Measurements from ENCODE around the gene HES5. TPM values are rescaled to one million over a fixed set of nuclear protein-coding genes. Genes with fewer than 3 reads are reported as not detected.

Gene HES5
- polyA plus RNA-seq, 2 donors: 0.71 to 1.5 TPM

- H3K27me3 ChIP-seq (ENCODE audit: control insufficient read depth in 1 of 2, insufficient read depth in 2 of 2, low read length in 2 of 2): no peaks in the 10 kb centered on the region
- peaks cover 0 to 7% of the 10 kb centered on the region in 2 donors for H3K36me3 ChIP-seq (ENCODE audit: control insufficient read depth in 2 of 2, insufficient read depth in 2 of 2, low read length in 1 of 2)
- WGBS, 2 donors: 84 to 86% methylated on average over 26 of the region's 26 CpGs
- H3K9me3 ChIP-seq (ENCODE audit: control insufficient read depth in 2 of 2, insufficient read depth in 1 of 2, low read depth in 1 of 2, low read length in 1 of 2): no peaks in the 10 kb centered on the region
- no peak overlapping the region for H3K4me3 ChIP-seq (ENCODE audit: low read depth in 1 of 2, low read length in 2 of 2)
- no peak overlapping the region for H3K27ac ChIP-seq (ENCODE audit: low read depth in 2 of 2, low read length in 1 of 2)
- peaks cover 0 to 3% of the 10 kb centered on the region in 2 donors for H3K4me1 ChIP-seq (ENCODE audit: control insufficient read depth in 2 of 2, insufficient read depth in 2 of 2, low read length in 1 of 2)
These were observed 33.3 kb downstream of the HES5 start for GRCh38 chr1:2496746-2497145.

DNA sequence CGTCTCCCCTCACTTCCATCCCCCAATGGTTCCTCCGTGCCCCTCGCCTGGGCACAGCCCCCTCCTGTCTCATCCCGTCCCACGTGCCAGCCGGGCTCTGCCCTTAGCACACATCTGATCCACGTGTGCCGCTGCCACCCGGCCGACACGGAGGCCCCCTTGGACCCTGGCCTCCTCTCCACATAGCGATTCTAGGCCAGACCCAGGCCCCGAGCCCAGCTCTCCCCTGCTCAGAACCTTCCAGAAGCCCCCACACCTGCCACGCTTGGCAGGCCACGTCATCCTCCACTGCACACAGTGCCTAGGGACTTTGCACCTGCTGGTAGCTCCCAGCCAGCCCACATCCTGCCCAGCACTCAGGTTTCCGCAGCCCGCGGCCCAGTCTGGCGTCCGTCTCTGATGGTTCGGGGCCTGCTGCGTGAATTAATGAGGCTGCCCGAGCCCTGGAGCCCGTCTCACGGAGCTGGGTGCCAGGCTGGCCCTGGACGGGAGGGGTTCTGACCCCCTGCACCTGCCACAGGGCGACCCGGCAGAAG, 33.9 kb downstream of the HES5 start:
- Histone ChIP-seq H3K4me1 (ENCODE audit: control insufficient read depth in 2 of 2, insufficient read depth in 2 of 2, low read length in 1 of 2) (peaks cover 0 to 3% of the 10 kb centered on the region in 2 donors), H3K27me3 (ENCODE audit: control insufficient read depth in 1 of 2, insufficient read depth in 2 of 2, low read length in 2 of 2) (no peaks in the 10 kb centered on the region)
- 83 to 87% methylated on average over 28 of the region's 28 CpGs for WGBS, 2 donors

DNA sequence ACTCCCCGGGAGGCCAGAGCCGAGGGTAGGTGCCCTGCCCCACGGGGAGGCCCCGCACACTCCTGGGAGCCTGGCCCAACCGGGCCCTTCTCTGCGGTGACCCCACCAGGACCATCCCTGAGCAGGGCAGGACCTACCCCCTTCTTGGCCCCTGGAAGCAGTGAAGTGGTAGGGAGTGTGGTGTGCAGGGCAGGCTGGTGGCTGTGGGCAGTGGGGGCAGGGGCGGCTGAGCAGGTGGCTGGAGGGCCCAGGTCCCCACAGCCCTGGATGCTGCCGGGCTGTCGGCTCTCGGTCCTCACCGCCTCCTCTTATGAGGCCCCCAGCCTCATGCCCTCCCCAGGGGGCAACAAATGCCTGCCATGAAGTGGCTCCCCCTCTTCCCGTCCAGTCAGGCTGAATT, 34.5 kb downstream of the HES5 start:
- H3K27me3 ChIP-seq (ENCODE audit: control insufficient read depth in 1 of 2, insufficient read depth in 2 of 2, low read length in 2 of 2): no peaks in the 10 kb centered on the region
- H3K9me3 ChIP-seq (ENCODE audit: control insufficient read depth in 2 of 2, insufficient read depth in 1 of 2, low read depth in 1 of 2, low read length in 1 of 2): no peaks in the 10 kb centered on the region
- H3K27ac ChIP-seq (ENCODE audit: low read depth in 2 of 2, low read length in 1 of 2): no peak overlapping the region
- H3K4me1 ChIP-seq (ENCODE audit: control insufficient read depth in 2 of 2, insufficient read depth in 2 of 2, low read length in 1 of 2): peaks cover 0 to 3% of the 10 kb centered on the region in 2 donors
- H3K36me3 ChIP-seq (ENCODE audit: control insufficient read depth in 2 of 2, insufficient read depth in 2 of 2, low read length in 1 of 2): peaks cover 0 to 7% of the 10 kb centered on the region in 2 donors
- H3K4me3 ChIP-seq (ENCODE audit: low read depth in 1 of 2, low read length in 2 of 2): no peak overlapping the region
- WGBS, 2 donors: 85 to 90% methylated on average over 10 to 12 of the region's 12 CpGs

More for the DNA sequence above, 33.9 kb downstream of the HES5 start:
- H3K27ac ChIP-seq (ENCODE audit: low read depth in 2 of 2, low read length in 1 of 2): no peak overlapping the region
- H3K9me3 ChIP-seq (ENCODE audit: control insufficient read depth in 2 of 2, insufficient read depth in 1 of 2, low read depth in 1 of 2, low read length in 1 of 2): no peaks in the 10 kb centered on the region
- H3K36me3 ChIP-seq (ENCODE audit: control insufficient read depth in 2 of 2, insufficient read depth in 2 of 2, low read length in 1 of 2): peaks cover 0 to 7% of the 10 kb centered on the region in 2 donors
- H3K4me3 ChIP-seq (ENCODE audit: low read depth in 1 of 2, low read length in 2 of 2): no peak overlapping the region

- WGBS, 2 donors: 79 to 83% methylated on average over 12 of the region's 12 CpGs
- Histone ChIP-seq H3K4me1 (ENCODE audit: control insufficient read depth in 2 of 2, insufficient read depth in 2 of 2, low read length in 1 of 2) (peaks cover 0 to 3% of the 10 kb centered on the region in 2 donors), H3K36me3 (ENCODE audit: control insufficient read depth in 2 of 2, insufficient read depth in 2 of 2, low read length in 1 of 2) (peaks cover 0 to 7% of the 10 kb centered on the region in 2 donors), H3K9me3 (ENCODE audit: control insufficient read depth in 2 of 2, insufficient read depth in 1 of 2, low read depth in 1 of 2, low read length in 1 of 2) (no peaks in the 10 kb centered on the region), H3K27ac (ENCODE audit: low read depth in 2 of 2, low read length in 1 of 2) (no peak overlapping the region), H3K27me3 (ENCODE audit: control insufficient read depth in 1 of 2, insufficient read depth in 2 of 2, low read length in 2 of 2) (no peaks in the 10 kb centered on the region), H3K4me3 (ENCODE audit: low read depth in 1 of 2, low read length in 2 of 2) (no peak overlapping the region)
These were observed 35.0 kb downstream of the HES5 start for GRCh38 chr1:2495026-2495425.

- Histone ChIP-seq H3K9me3 (ENCODE audit: control insufficient read depth in 2 of 2, insufficient read depth in 1 of 2, low read depth in 1 of 2, low read length in 1 of 2) (no peaks in the 10 kb centered on the region), H3K27ac (ENCODE audit: low read depth in 2 of 2, low read length in 1 of 2) (no peak overlapping the region), H3K27me3 (ENCODE audit: control insufficient read depth in 1 of 2, insufficient read depth in 2 of 2, low read length in 2 of 2) (no peaks in the 10 kb centered on the region), H3K4me1 (ENCODE audit: control insufficient read depth in 2 of 2, insufficient read depth in 2 of 2, low read length in 1 of 2) (peaks cover 0 to 3% of the 10 kb centered on the region in 2 donors), H3K36me3 (ENCODE audit: control insufficient read depth in 2 of 2, insufficient read depth in 2 of 2, low read length in 1 of 2) (peaks cover 0 to 9% of the 10 kb centered on the region in 2 donors), H3K4me3 (ENCODE audit: low read depth in 1 of 2, low read length in 2 of 2) (no peak overlapping the region)
- 61 to 66% methylated on average over 19 of the region's 19 CpGs for WGBS, 2 donors
These were observed 35.8 kb downstream of the HES5 start for GRCh38 chr1:2494323-2494693.

DNA sequence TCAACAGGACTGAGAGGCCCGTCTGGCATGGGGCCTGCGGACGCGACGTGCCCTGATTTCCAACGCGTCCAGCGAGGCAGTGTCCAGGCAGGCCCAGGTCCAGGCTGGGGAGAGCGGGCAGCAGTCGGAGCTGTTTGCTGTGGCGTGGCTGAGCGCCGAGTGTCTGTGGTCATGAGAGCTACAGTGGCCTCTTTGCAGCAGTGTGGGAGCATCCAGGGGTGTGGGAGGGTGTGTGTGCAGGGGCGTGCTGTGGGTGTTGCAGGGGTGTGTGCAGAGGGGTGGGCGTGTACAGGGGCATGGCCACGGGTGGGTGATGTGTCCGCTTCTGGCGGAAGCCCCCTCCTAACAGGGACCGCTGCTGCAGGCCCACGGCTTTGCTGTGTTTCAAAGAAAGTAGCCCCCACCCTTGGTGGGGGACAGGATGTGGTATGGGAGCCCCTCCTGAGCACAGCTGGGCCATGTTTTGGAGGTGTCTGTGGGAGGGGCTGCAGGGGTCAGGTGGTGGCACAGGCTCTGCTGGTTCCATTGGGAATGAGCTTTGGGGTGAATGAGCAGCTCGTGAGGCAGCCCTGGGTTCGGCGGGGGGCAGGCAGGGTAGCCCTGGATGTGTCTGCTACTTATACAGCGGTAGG, 36.3 kb downstream of the HES5 start:
- H3K27ac ChIP-seq (ENCODE audit: low read depth in 2 of 2, low read length in 1 of 2): no peak overlapping the region
- peaks cover 0 to 3% of the 10 kb centered on the region in 2 donors for H3K4me1 ChIP-seq (ENCODE audit: control insufficient read depth in 2 of 2, insufficient read depth in 2 of 2, low read length in 1 of 2)
- no peak overlapping the region for H3K4me3 ChIP-seq (ENCODE audit: low read depth in 1 of 2, low read length in 2 of 2)
- H3K9me3 ChIP-seq (ENCODE audit: control insufficient read depth in 2 of 2, insufficient read depth in 1 of 2, low read depth in 1 of 2, low read length in 1 of 2): no peaks in the 10 kb centered on the region
- 65 to 72% methylated on average over 24 of the region's 24 CpGs for WGBS, 2 donors
- H3K27me3 ChIP-seq (ENCODE audit: control insufficient read depth in 1 of 2, insufficient read depth in 2 of 2, low read length in 2 of 2): no peaks in the 10 kb centered on the region
- peaks cover 0 to 9% of the 10 kb centered on the region in 2 donors for H3K36me3 ChIP-seq (ENCODE audit: control insufficient read depth in 2 of 2, insufficient read depth in 2 of 2, low read length in 1 of 2)

- Histone ChIP-seq H3K27ac (ENCODE audit: low read depth in 2 of 2, low read length in 1 of 2) (no peak overlapping the region), H3K4me3 (ENCODE audit: low read depth in 1 of 2, low read length in 2 of 2) (no peak overlapping the region), H3K9me3 (ENCODE audit: control insufficient read depth in 2 of 2, insufficient read depth in 1 of 2, low read depth in 1 of 2, low read length in 1 of 2) (peaks cover 0 to 1% of the 10 kb centered on the region in 2 donors), H3K4me1 (ENCODE audit: control insufficient read depth in 2 of 2, insufficient read depth in 2 of 2, low read length in 1 of 2) (peaks cover 0 to 3% of the 10 kb centered on the region in 2 donors), H3K27me3 (ENCODE audit: control insufficient read depth in 1 of 2, insufficient read depth in 2 of 2, low read length in 2 of 2) (no peaks in the 10 kb centered on the region), H3K36me3 (ENCODE audit: control insufficient read depth in 2 of 2, insufficient read depth in 2 of 2, low read length in 1 of 2) (peaks cover 0 to 11% of the 10 kb centered on the region in 2 donors)
- 59 to 74% methylated on average over 19 of the region's 19 CpGs for WGBS, 2 donors
These were observed 36.8 kb downstream of the HES5 start for GRCh38 chr1:2493218-2493617.

DNA sequence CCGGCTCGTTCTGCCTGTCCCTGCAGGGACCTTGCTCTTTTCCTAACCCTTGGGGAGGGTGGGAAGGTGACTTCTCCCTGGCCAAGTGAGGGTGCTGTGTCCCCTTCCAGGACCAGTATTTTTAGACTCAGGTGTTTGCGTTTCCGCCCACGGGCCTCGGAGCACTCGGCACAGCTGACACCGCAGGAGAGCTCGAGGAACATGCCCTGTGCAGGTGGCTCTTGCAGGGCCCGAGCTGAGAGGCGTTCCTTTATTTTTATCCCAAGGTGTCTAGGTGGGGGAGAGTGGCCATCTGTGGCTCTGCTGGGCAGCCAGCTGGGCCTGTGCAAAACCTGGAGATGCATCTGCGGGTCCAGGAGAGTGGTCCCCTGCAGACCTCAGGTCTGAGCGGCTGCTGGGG, 38.0 kb downstream of the HES5 start:
- Histone ChIP-seq H3K27me3 (ENCODE audit: control insufficient read depth in 1 of 2, insufficient read depth in 2 of 2, low read length in 2 of 2) (no peaks in the 10 kb centered on the region), H3K9me3 (ENCODE audit: control insufficient read depth in 2 of 2, insufficient read depth in 1 of 2, low read depth in 1 of 2, low read length in 1 of 2) (peaks cover 0 to 6% of the 10 kb centered on the region in 2 donors), H3K27ac (ENCODE audit: low read depth in 2 of 2, low read length in 1 of 2) (no peak overlapping the region), H3K36me3 (ENCODE audit: control insufficient read depth in 2 of 2, insufficient read depth in 2 of 2, low read length in 1 of 2) (peaks cover 0 to 20% of the 10 kb centered on the region in 2 donors), H3K4me1 (ENCODE audit: control insufficient read depth in 2 of 2, insufficient read depth in 2 of 2, low read length in 1 of 2) (peaks cover 0 to 3% of the 10 kb centered on the region in 2 donors), H3K4me3 (ENCODE audit: low read depth in 1 of 2, low read length in 2 of 2) (no peak overlapping the region)
- WGBS, 2 donors: 63 to 74% methylated on average over 13 of the region's 13 CpGs

GRCh38 chr1:2489615-2490014, 40.4 kb downstream of the HES5 start:
- Histone ChIP-seq H3K27ac (ENCODE audit: low read depth in 2 of 2, low read length in 1 of 2) (no peak overlapping the region), H3K4me1 (ENCODE audit: control insufficient read depth in 2 of 2, insufficient read depth in 2 of 2, low read length in 1 of 2) (no peaks in the 10 kb centered on the region), H3K36me3 (ENCODE audit: control insufficient read depth in 2 of 2, insufficient read depth in 2 of 2, low read length in 1 of 2) (peaks cover 0 to 27% of the 10 kb centered on the region in 2 donors), H3K9me3 (ENCODE audit: control insufficient read depth in 2 of 2, insufficient read depth in 1 of 2, low read depth in 1 of 2, low read length in 1 of 2) (peaks cover 0 to 6% of the 10 kb centered on the region in 2 donors), H3K27me3 (ENCODE audit: control insufficient read depth in 1 of 2, insufficient read depth in 2 of 2, low read length in 2 of 2) (no peaks in the 10 kb centered on the region), H3K4me3 (ENCODE audit: low read depth in 1 of 2, low read length in 2 of 2) (no peak overlapping the region)
- WGBS, 2 donors: 90 to 93% methylated on average over 13 to 14 of the region's 14 CpGs

- 79 to 89% methylated on average over 2 of the region's 2 CpGs for WGBS, 2 donors
- no peaks in the 10 kb centered on the region for H3K27me3 ChIP-seq (ENCODE audit: control insufficient read depth in 1 of 2, insufficient read depth in 2 of 2, low read length in 2 of 2)
- peaks cover 0 to 30% of the 10 kb centered on the region in 2 donors for H3K36me3 ChIP-seq (ENCODE audit: control insufficient read depth in 2 of 2, insufficient read depth in 2 of 2, low read length in 1 of 2)
- H3K27ac ChIP-seq (ENCODE audit: low read depth in 2 of 2, low read length in 1 of 2): no peak overlapping the region
- no peak overlapping the region for H3K4me3 ChIP-seq (ENCODE audit: low read depth in 1 of 2, low read length in 2 of 2)
- H3K9me3 ChIP-seq (ENCODE audit: control insufficient read depth in 2 of 2, insufficient read depth in 1 of 2, low read depth in 1 of 2, low read length in 1 of 2): peaks cover 0 to 6% of the 10 kb centered on the region in 2 donors
- no peaks in the 10 kb centered on the region for H3K4me1 ChIP-seq (ENCODE audit: control insufficient read depth in 2 of 2, insufficient read depth in 2 of 2, low read length in 1 of 2)
These were observed 41.4 kb downstream of the HES5 start for GRCh38 chr1:2488688-2489087.
